OCI-LY1 (cell line): ENCODE data around the gene WEE1.
A peak's percentile ranks its signal among the peaks of the same experiment; 100 is the strongest.

Source experiments
- H2AFZ ChIP-seq: fragments of 200-600 bp; sonication (generic), shearing (Covaris generic); 2 replicates; pipeline ENCODE4 v1.6.0; 2014; ENCODE audit warnings: antibody characterized with exemption, mild to moderate bottlenecking, low read length
- H3F3A ChIP-seq: fragments of 200-600 bp; sonication (generic), shearing (Covaris generic); 2 replicates; pipeline ENCODE4 v1.6.0; 2014; ENCODE audit warnings: mild to moderate bottlenecking, antibody characterized with exemption, low read length, moderate library complexity; ENCODE audit not compliant: insufficient read depth
- H3K27ac ChIP-seq: fragments of 200-600 bp; sonication (generic); 2 replicates; pipeline ENCODE4 v1.5.1; 2014; ENCODE audit warnings: low read length, mixed run types, mild to moderate bottlenecking, low read depth; ENCODE audit not compliant: poor library complexity, severe bottlenecking
- H3K27me3 ChIP-seq: fragments of 200-600 bp; sonication (generic); 2 replicates; pipeline ENCODE4 v1.6.0; 2014; ENCODE audit warnings: antibody characterized with exemption, mild to moderate bottlenecking, low read length, moderate library complexity; ENCODE audit not compliant: insufficient read depth
- H3K36me3 ChIP-seq: fragments of 200-600 bp; sonication (generic); 2 replicates; pipeline ENCODE4 v1.6.1; 2014; ENCODE audit warnings: mild to moderate bottlenecking, antibody characterized with exemption, low read length, moderate library complexity, mixed read lengths; ENCODE audit not compliant: insufficient read depth
- H3K4me1 ChIP-seq: fragments of 200-600 bp; sonication (generic); 2 replicates; pipeline ENCODE4 v1.5.1; 2014; ENCODE audit warnings: mild to moderate bottlenecking, low read length, moderate library complexity; ENCODE audit not compliant: insufficient read depth, severe bottlenecking
- H3K4me2 ChIP-seq: fragments of 200-600 bp; sonication (generic), shearing (Covaris generic); 2 replicates; pipeline ENCODE4 v1.6.1; 2014; ENCODE audit warnings: low read length
- H3K4me3 ChIP-seq: fragments of 200-600 bp; sonication (generic); 2 replicates; pipeline ENCODE4 v1.5.1; 2014; ENCODE audit warnings: low read length, low read depth, mild to moderate bottlenecking, mixed read lengths; ENCODE audit not compliant: poor library complexity, severe bottlenecking
- H3K79me2 ChIP-seq: fragments of 200-600 bp; shearing (Covaris generic); 2 replicates; pipeline ENCODE4 v1.6.1; 2016; ENCODE audit warnings: mixed run types, low read length, mixed read lengths; ENCODE audit not compliant: insufficient read depth
- H3K9ac ChIP-seq: fragments of 200-600 bp; sonication (generic), shearing (Covaris generic); 2 replicates; pipeline ENCODE4 v1.6.1; 2014; ENCODE audit warnings: mild to moderate bottlenecking, low read length, mixed read lengths
- H3K9me2 ChIP-seq: fragments of 200-600 bp; sonication (generic), shearing (Covaris generic); 2 replicates; pipeline ENCODE4 v1.6.1; 2014; ENCODE audit warnings: low read depth, mild to moderate bottlenecking, low read length, mixed read lengths
- H3K9me3 ChIP-seq: fragments of 200-600 bp; shearing (Covaris generic); 2 replicates; pipeline ENCODE4 v1.6.1; 2014; ENCODE audit warnings: low read length, mixed read lengths
- H4K20me1 ChIP-seq: fragments of 200-600 bp; sonication (generic), shearing (Covaris generic); 2 replicates; pipeline ENCODE4 v1.6.0; 2016; ENCODE audit warnings: mild to moderate bottlenecking, low read length; ENCODE audit not compliant: insufficient read depth
- EZH2 ChIP-seq: fragments of 200-600 bp; sonication (generic), shearing (Covaris generic); IDR thresholded peaks from 2 replicates; pipeline ENCODE4 v1.8.0; 2017; ENCODE audit warnings: borderline replicate concordance, mixed run types, mild to moderate bottlenecking, antibody characterized with exemption, low read length, moderate library complexity, mixed read lengths
- TF ChIP-seq, protein P1 (sequence below): fragments of 200-600 bp; sonication (generic), shearing (Covaris generic); IDR thresholded peaks from 2 replicates; pipeline ENCODE4 v1.5.1; 2017; ENCODE audit warnings: mild to moderate bottlenecking, antibody characterized with exemption, low read length, moderate library complexity, mixed read lengths

Gene WEE1

DNA sequence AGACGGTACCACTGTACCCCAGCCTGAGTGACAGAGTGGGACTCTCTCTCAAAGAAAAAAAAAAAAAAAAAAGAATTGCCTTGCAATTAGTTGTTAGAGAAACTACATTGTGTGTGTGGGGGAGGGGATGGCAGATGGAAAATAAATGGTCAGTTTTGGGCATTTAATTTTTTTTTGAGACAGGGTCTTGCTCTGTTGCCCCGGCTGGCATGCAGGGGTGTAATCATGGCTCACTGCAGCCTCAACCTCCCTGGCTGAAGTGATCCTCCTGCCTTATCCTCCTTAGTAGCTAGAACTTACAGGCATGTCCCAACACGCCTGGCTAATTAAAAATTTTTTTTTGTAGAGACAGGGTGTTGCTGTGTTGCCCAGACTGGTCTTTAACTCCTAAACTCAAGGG lies 36.4 kb downstream of the WEE1 start:
- no peak overlapping the region for H3K4me2 ChIP-seq
- H3K27me3 ChIP-seq = no peaks in the 10 kb centered on the region
- no peaks in the 10 kb centered on the region for H3K36me3 ChIP-seq
- no peaks in the 10 kb centered on the region for H3K9me2 ChIP-seq
- no peaks in the 10 kb centered on the region for H3K9me3 ChIP-seq
- H4K20me1 ChIP-seq = no peaks in the 10 kb centered on the region
- H3K27ac ChIP-seq = peak overlapping the region; percentile 97
- no peak overlapping the region; the same call in 1 of the 2 replicates for H3K9ac ChIP-seq
- no peaks in the 10 kb centered on the region; the same call in 1 of the 2 replicates for H3F3A ChIP-seq
- no peak for TF ChIP-seq EZH2
- TF ChIP-seq, protein P1, sequence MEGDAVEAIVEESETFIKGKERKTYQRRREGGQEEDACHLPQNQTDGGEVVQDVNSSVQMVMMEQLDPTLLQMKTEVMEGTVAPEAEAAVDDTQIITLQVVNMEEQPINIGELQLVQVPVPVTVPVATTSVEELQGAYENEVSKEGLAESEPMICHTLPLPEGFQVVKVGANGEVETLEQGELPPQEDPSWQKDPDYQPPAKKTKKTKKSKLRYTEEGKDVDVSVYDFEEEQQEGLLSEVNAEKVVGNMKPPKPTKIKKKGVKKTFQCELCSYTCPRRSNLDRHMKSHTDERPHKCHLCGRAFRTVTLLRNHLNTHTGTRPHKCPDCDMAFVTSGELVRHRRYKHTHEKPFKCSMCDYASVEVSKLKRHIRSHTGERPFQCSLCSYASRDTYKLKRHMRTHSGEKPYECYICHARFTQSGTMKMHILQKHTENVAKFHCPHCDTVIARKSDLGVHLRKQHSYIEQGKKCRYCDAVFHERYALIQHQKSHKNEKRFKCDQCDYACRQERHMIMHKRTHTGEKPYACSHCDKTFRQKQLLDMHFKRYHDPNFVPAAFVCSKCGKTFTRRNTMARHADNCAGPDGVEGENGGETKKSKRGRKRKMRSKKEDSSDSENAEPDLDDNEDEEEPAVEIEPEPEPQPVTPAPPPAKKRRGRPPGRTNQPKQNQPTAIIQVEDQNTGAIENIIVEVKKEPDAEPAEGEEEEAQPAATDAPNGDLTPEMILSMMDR = no peak
- H3K4me1 ChIP-seq = peaks cover 72% of the 10 kb centered on the region
- H2AFZ ChIP-seq = no peak overlapping the region
- H3K79me2 ChIP-seq = no peaks in the 10 kb centered on the region
- H3K4me3 ChIP-seq = no peak overlapping the region

DNA sequence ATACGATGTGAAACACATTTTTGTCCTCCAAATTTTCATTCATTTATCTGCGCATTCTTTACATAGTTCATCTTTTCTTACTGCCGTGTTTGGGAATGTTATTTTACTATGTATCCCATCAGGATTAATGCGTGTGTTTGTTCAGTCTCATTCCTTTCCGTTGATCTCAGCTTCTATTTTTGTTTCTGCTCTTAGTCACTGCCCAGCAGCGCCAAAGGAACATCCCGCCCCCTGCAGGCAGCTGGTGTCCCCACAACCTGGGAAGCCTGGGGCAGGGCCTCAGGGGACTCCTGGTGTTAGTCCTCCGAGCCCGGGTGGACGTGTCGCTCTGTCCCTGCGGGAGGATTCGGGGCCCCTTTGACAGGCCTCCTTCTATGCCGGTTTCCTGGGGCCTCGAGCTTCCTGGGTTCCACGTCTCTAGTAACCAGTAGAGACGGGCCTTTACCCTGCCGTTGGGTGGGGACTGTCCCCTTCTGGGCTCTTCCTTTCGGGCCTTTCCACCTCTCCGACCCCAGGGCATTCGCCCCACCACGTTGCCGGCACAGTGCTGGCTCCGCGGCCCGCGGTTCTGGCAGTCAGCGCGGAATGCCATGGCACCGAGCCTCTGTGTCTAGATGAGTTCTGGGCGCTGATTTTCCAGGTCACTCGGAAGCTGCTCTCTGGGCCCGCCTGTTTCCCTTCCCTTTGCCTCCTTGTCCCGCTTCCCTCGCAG lies 39.8 kb downstream of the WEE1 start:
- no peaks in the 10 kb centered on the region for H3K9me2 ChIP-seq
- H3K9me3 ChIP-seq = no peaks in the 10 kb centered on the region
- H3K36me3 ChIP-seq = no peaks in the 10 kb centered on the region
- H3K4me1 ChIP-seq = peaks cover 95% of the 10 kb centered on the region
- H4K20me1 ChIP-seq = no peaks in the 10 kb centered on the region
- peak overlapping the region; percentile 61 for H3K4me3 ChIP-seq
- H3F3A ChIP-seq = no peaks in the 10 kb centered on the region; the same call in 1 of the 2 replicates
- no peak overlapping the region for H2AFZ ChIP-seq
- no peaks in the 10 kb centered on the region for H3K27me3 ChIP-seq
- no peaks in the 10 kb centered on the region for H3K79me2 ChIP-seq
- H3K4me2 ChIP-seq = peak overlapping the region; percentile 71
- H3K27ac ChIP-seq = peak overlapping the region; percentile 97
- H3K9ac ChIP-seq = peak overlapping the region; percentile 79
- TF ChIP-seq, protein P1 = peak; percentile 97
- TF ChIP-seq EZH2 = no peak

DNA sequence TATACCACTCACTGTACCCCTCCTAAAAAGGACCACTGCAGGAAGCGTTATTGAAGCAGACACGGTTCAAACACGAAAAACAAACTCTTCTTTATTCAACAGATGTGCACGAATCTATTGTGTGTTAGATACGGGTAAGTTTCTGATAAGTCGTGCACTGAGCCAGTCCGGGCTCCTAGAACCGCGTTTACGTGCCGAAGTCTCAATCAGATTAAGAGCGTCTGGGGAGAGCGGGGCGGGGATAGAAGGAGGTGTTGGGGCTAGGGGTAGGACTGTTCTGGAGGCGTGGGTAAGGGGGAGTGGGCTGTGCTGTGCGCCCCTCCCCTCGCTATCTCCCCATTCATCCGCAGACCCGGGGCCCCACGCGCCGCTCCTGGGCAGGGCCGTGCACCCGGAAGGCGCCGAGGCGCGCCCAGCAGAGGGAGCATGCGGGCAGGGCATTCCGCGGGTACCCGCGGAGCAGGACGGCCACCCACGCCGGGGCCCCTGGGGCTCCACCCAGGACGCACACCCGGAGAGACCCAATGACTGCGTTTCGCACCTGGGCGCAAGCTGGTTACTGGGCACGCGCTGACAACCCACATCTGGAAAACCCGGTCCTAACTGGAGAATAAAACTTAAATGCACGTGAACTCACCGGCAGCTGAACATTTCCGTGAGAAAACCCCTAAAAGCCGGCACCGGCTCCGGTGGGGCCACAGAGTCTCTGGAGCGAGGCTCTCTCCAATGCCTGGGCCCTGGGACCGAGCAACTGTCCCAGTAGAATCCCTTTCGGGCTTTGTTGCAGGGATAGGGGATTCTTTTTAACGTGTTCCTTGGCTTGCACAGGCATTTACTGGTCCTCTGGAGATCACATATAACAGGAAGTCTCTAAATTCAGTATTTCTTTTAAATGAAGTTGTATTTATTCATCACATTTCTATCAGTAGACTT lies 40.6 kb downstream of the WEE1 start:
- H3F3A ChIP-seq = no peaks in the 10 kb centered on the region; the same call in 1 of the 2 replicates

More for the DNA sequence above, 40.6 kb downstream of the WEE1 start:
- H3K79me2 ChIP-seq = no peaks in the 10 kb centered on the region
- no peaks in the 10 kb centered on the region for H4K20me1 ChIP-seq
- peak overlapping the region; percentile 97 for H3K27ac ChIP-seq
- H3K9me2 ChIP-seq = no peaks in the 10 kb centered on the region
- no peak for TF ChIP-seq EZH2
- TF ChIP-seq, protein P1 = peak; percentile 86
- peak overlapping the region; percentile 71 for H3K4me2 ChIP-seq
- H3K4me3 ChIP-seq = peak overlapping the region; percentile 61
- H3K9ac ChIP-seq = peak overlapping the region; percentile 79
- no peaks in the 10 kb centered on the region for H3K9me3 ChIP-seq
- peaks cover 95% of the 10 kb centered on the region for H3K4me1 ChIP-seq
- H3K36me3 ChIP-seq = no peaks in the 10 kb centered on the region
- no peak overlapping the region for H2AFZ ChIP-seq
- no peaks in the 10 kb centered on the region for H3K27me3 ChIP-seq
